ENCODE results near the gene UCHL5. TPM values are rescaled to one million over a fixed set of nuclear protein-coding genes. Genes with fewer than 3 reads are reported as not detected.
"Not testable (repeated sequence)": the region's sequence is repeated elsewhere in the genome, so short reads cannot be mapped to it uniquely, and the experiment has no call there.

Gene UCHL5
- total RNA-seq, 2 donors from 2014 or later, result 45.4 to 51.7 TPM

DNA sequence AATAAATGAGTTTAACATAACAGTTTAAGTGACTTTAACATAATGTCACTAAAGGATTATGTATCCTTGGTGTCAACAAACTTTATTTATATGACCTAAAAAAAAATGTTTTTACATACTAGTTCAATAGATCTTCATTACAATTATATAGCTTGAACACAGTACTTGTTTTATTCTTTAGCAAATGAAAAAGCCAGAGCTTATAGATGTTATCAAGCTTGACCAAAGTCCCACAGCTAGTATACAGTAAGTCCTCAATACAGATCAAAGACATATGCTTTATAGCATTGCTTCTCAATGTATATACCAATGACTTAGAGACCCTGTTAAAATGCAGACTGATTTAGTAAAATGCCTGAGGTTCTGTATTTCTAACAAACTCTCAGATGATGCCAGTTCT is 42.4 kb downstream of the UCHL5 start:
- DNase-seq, result no peak
- H3K4me1 Mint-ChIP-seq (ENCODE audit: low read depth), result no peaks in the 10 kb centered on the region
- no peaks in the 10 kb centered on the region for H3K9me3 Mint-ChIP-seq
- H3K4me3 Mint-ChIP-seq, result no peak overlapping the region
- no peak for ATAC-seq (replicated peaks in 1 of 2)
- H3K36me3 Mint-ChIP-seq (ENCODE audit: insufficient read depth in 2 of 2), result no peaks in the 10 kb centered on the region
- no peak overlapping the region for H3K27ac Mint-ChIP-seq
- H3K27me3 Mint-ChIP-seq (ENCODE audit: low read depth), result no peaks in the 10 kb centered on the region

DNA sequence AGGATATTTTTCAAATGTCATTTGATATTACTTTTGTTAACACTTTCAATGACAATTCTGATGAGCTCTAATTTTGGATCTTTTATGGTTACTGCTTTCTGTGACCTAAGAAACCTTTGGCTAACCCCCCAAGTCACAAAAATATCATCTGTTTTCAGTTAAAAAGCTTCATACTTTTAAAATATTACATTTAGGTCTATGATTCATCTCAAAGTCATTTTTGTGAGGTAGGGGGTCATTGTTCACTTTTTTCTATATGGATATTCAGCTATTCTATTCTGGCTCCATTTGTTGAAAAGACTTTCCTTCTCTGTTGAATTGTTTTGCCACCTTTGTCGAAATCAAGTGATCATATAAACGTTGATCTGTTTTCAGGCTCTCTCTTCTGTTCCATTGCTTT is 44.8 kb downstream of the UCHL5 start:
- no peaks in the 10 kb centered on the region for H3K4me1 Mint-ChIP-seq (ENCODE audit: low read depth)
- H3K27me3 Mint-ChIP-seq (ENCODE audit: low read depth), result no peaks in the 10 kb centered on the region
- ATAC-seq (replicated peaks in 1 of 2) (no peak), DNase-seq (no peak)
- no peaks in the 10 kb centered on the region for H3K9me3 Mint-ChIP-seq
- no peak overlapping the region for H3K27ac Mint-ChIP-seq
- H3K36me3 Mint-ChIP-seq (ENCODE audit: insufficient read depth in 2 of 2), result no peaks in the 10 kb centered on the region
- H3K4me3 Mint-ChIP-seq, result no peak overlapping the region

DNA sequence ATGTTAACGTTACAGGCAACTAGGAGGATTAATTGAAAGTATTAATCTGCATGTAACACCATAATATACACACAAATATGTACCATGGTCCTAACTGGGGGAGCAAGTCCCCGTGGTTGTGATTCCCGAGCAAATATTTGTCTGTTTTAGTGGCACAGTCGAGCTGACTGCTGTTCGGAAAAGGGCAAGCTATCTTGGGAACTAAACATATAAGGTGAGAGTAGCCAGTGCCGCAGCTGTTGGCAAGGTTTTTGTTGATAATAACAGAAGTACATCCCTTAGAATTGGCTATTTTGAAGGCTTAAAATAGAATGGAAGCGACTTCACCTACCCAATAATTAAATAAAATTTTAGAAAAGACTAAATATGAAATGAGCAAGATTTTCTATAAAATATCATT is 45.5 kb downstream of the UCHL5 start:
- ATAC-seq (replicated peaks in 1 of 2) (no peak), DNase-seq (no peak)
- no peaks in the 10 kb centered on the region for H3K4me1 Mint-ChIP-seq (ENCODE audit: low read depth)
- no peak overlapping the region for H3K4me3 Mint-ChIP-seq
- H3K9me3 Mint-ChIP-seq, result no peaks in the 10 kb centered on the region
- H3K36me3 Mint-ChIP-seq (ENCODE audit: insufficient read depth in 2 of 2), result no peaks in the 10 kb centered on the region
- no peaks in the 10 kb centered on the region for H3K27me3 Mint-ChIP-seq (ENCODE audit: low read depth)
- H3K27ac Mint-ChIP-seq, result no peak overlapping the region

DNA sequence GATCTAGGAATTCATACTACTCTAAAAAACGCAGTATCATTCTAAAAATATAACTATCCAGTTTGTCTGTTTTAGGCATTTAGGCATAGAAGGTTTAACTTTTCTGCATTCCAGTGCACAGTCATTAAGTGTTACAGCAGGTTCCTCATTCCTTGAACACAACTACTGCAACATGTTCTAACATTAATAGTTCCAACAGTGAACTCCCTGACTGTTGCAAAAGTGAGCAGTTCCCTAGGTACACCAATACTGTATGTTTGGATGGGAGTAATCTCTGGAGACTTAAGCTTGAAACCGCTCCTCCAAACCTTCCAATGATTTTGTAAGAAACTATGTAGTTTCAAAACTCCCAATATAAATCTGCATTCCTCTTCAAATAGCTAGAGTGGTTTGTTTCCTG is 46.2 kb downstream of the UCHL5 start:
- ATAC-seq (replicated peaks in 1 of 2) (no peak), DNase-seq (no peak)
- H3K36me3 Mint-ChIP-seq (ENCODE audit: insufficient read depth in 2 of 2), result no peaks in the 10 kb centered on the region
- no peaks in the 10 kb centered on the region for H3K4me1 Mint-ChIP-seq (ENCODE audit: low read depth)
- no peaks in the 10 kb centered on the region for H3K9me3 Mint-ChIP-seq
- no peaks in the 10 kb centered on the region for H3K27me3 Mint-ChIP-seq (ENCODE audit: low read depth)
- no peak overlapping the region for H3K27ac Mint-ChIP-seq
- H3K4me3 Mint-ChIP-seq, result no peak overlapping the region

DNA sequence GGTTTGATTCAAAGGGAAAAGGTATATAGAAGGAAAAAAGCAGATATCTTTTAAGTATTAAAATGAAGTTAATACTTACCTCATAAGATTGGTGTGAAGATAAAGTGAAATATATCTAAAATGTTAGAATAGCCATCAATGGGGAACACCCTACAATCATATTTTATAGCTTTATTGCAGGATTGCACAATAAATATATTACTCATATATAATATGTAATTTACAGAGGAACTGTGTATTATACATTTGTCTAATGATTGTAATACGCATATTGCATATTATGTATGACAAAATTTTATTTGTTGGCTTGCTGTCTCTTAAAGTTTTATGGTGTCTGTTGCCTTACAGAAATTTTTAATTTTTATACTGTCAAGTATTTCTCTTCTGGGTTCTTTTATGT is 47.8 kb downstream of the UCHL5 start:
- H3K36me3 Mint-ChIP-seq (ENCODE audit: insufficient read depth in 2 of 2), result peaks cover 0 to 2% of the 10 kb centered on the region in 2 donors
- H3K4me3 Mint-ChIP-seq, result no peak overlapping the region
- ATAC-seq (replicated peaks in 1 of 2) (no peak), DNase-seq (no peak)
- H3K27ac Mint-ChIP-seq, result no peak overlapping the region
- no peaks in the 10 kb centered on the region for H3K27me3 Mint-ChIP-seq (ENCODE audit: low read depth)
- H3K9me3 Mint-ChIP-seq, result peaks cover 0 to 3% of the 10 kb centered on the region in 2 donors
- H3K4me1 Mint-ChIP-seq (ENCODE audit: low read depth), result no peaks in the 10 kb centered on the region

DNA sequence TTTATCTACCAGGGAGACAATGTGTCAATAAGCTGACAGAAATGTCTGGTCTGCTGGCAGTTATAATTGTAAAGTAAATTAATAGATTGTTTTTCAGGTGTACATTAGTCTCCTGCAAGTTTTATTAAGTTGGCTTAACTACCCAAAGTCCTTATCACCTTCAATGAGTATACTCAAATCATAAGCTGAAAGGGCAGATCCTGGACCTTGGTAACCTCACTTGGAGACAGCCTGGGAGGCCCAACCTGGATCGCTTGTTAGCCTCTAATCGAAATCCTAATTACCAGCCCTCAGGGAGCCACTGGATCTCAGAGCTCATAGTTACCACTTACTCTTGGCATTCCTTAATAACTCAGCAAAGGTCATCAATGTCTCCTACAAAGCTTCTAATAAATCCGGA is 49.7 kb downstream of the UCHL5 start:
- Mint-ChIP-seq H3K27me3 (ENCODE audit: low read depth) (no peaks in the 10 kb centered on the region), H3K27ac (no peak overlapping the region), H3K4me1 (ENCODE audit: low read depth) (peaks cover 7% of the 10 kb centered on the region), H3K9me3 (peaks cover 3 to 10% of the 10 kb centered on the region in 2 donors), H3K36me3 (ENCODE audit: insufficient read depth in 2 of 2) (peaks cover 4 to 10% of the 10 kb centered on the region in 2 donors), H3K4me3 (no peak overlapping the region)
- ATAC-seq (replicated peaks in 1 of 2) (no peak), DNase-seq (no peak)

DNA sequence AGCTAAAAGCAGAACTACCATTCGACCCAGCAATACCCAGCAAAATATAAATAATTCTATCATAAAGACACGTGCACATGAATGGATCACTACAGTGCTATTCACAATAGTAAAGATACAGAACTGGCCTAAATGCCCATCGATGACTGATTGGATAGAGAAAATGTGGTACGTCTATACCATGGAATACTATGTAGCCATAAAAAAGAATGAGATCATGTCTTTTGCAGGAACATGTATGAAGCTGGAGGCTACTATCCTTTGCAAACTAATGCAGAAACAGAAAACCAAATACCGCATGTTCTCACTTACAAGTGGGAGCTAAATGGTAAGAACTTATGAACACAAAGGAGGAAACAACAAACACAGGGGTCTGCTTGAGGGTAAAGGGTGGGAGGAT is 53.4 kb downstream of the UCHL5 start:
- peaks cover 3 to 10% of the 10 kb centered on the region in 2 donors for H3K9me3 Mint-ChIP-seq
- no peak overlapping the region for H3K4me3 Mint-ChIP-seq
- ATAC-seq (replicated peaks in 1 of 2) (no peak), DNase-seq (no peak)
- H3K4me1 Mint-ChIP-seq (ENCODE audit: low read depth), result peaks cover 14% of the 10 kb centered on the region
- no peaks in the 10 kb centered on the region for H3K27me3 Mint-ChIP-seq (ENCODE audit: low read depth)
- no peak overlapping the region for H3K27ac Mint-ChIP-seq
- H3K36me3 Mint-ChIP-seq (ENCODE audit: insufficient read depth in 2 of 2), result peaks cover 12 to 24% of the 10 kb centered on the region in 2 donors

DNA sequence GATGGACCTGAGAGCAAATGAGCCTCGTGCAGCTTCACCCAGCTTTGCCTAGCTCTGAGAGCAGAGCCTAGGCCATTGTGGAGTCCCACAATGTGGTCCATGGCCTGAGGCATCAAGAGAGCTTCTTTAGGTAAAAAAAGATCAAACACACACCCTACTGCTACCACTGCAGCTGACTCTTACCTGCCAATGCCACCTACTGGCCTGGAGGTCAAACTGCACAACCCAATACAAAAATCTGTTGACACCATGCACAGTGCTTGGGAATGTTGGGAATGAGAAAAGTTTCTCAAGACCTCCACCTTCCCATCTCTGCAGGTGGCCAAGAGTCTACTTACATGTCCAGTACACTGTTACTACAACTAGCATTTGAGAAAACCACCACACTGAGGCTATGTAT is 60.6 kb downstream of the UCHL5 start:
- Mint-ChIP-seq H3K27ac (no peak overlapping the region), H3K36me3 (ENCODE audit: insufficient read depth in 2 of 2) (peaks cover 20 to 27% of the 10 kb centered on the region in 2 donors), H3K4me1 (ENCODE audit: low read depth) (peaks cover 4% of the 10 kb centered on the region), H3K9me3 (peaks cover 2 to 3% of the 10 kb centered on the region in 2 donors), H3K4me3 (no peak overlapping the region), H3K27me3 (ENCODE audit: low read depth) (no peaks in the 10 kb centered on the region)
- peak in 1 of 2 donors; percentile 51 for ATAC-seq (replicated peaks in 1 of 2)
- no peak for DNase-seq

DNA sequence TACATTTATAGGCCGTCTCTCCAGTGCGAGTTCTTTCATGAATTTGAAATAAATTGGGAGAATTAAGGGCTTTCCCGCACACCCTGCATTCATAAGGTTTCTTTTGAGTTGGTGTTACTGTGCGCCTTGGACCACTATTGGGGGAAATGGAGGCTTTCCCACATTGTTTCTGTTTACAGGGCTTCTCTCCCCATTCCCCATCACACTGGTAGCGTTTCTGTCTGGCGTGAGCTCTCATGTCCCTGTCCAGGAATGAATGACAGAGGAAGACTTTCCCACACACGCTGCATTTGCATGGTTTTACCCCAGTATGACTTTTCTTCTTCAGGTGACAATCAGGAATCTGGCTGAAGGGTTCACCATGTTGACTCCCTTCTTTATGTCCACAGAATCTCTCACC is 65.0 kb downstream of the UCHL5 start:
- Mint-ChIP-seq H3K27me3 (ENCODE audit: low read depth) (no peaks in the 10 kb centered on the region), H3K4me1 (ENCODE audit: low read depth) (no peaks in the 10 kb centered on the region), H3K36me3 (ENCODE audit: insufficient read depth in 2 of 2) (peaks cover 6 to 14% of the 10 kb centered on the region in 2 donors), H3K9me3 (peaks cover 2 to 3% of the 10 kb centered on the region in 2 donors), H3K4me3 (no peak overlapping the region), H3K27ac (no peak overlapping the region)
- ATAC-seq (replicated peaks in 1 of 2), result no peak
- DNase-seq, result no peak

DNA sequence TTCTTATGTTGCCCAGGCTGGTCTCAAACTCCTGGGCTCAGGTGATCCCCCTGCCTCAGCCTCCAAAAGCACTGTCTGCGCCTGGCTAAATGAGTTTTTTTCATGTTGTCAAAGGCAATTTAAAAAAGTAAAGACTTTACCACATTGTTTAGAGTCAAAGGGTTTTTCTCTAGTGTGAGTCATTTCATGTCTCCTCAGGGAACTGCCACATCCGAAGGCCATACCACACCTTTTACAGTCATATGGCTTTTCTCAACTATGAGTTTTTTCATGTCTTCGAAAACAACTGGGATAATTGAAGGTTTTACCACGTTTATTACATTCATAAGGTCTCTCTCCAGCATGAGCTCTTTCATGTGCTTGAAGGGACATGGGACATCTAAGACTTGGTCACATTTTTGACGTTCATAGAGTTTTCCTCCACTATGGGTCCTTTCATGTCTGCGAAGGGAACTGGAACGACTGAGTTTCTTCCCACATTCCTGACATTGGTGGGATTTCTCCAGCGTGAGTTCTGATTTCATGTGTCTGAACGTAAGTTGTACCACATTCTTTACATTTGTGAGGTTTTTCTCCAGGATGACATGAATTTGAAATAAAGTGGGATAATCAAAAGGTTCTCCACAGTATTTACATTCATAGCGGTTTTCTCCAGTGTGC is 65.6 kb downstream of the UCHL5 start:
- Mint-ChIP-seq H3K9me3 (peaks cover 2 to 3% of the 10 kb centered on the region in 2 donors), H3K27me3 (ENCODE audit: low read depth) (no peaks in the 10 kb centered on the region), H3K4me1 (ENCODE audit: low read depth) (no peaks in the 10 kb centered on the region), H3K4me3 (no peak overlapping the region), H3K36me3 (ENCODE audit: insufficient read depth in 2 of 2) (peaks cover 6 to 11% of the 10 kb centered on the region in 2 donors), H3K27ac (no peak overlapping the region)
- DNase-seq, result no peak
- peak; percentile 72 to 88 for ATAC-seq (replicated peaks in 1 of 2)

DNA sequence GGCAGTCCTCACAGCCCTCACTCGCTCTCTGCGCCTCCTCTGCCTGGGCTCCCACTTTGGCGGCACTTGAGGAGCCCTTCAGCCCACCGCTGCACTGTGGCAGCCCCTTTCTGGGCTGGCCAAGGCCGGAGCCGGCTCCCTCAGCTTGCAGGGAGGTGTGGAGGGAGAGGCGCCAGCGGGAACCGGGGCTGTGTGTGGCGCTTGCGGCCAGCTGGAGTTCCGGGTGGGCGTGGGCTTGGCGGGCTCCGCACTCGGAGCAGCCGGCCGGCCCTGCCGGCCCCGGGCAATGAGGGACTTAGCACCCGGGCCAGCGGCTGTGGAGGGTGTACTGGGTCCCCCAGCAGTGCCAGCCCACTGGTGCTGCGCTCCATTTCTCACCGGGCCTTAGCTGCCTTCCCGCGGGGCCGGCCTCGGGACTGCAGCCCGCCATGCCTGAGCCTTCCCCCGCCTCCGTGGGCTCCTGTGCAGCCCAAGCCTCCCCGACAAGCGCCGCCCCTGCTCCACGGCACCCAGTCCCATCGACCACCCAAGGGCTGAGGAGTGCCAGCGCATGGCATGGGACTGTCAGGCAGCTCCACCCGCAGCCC is 72.3 kb downstream of the UCHL5 start:
- DNase-seq; ATAC-seq (replicated peaks in 1 of 2); H3K27me3 Mint-ChIP-seq (ENCODE audit: low read depth); H3K9me3 Mint-ChIP-seq; H3K4me3 Mint-ChIP-seq; H3K27ac Mint-ChIP-seq; H3K36me3 Mint-ChIP-seq (ENCODE audit: insufficient read depth in 2 of 2): not testable (repeated sequence)
- peaks cover 39% of the 10 kb centered on the region for H3K4me1 Mint-ChIP-seq (ENCODE audit: low read depth)

DNA sequence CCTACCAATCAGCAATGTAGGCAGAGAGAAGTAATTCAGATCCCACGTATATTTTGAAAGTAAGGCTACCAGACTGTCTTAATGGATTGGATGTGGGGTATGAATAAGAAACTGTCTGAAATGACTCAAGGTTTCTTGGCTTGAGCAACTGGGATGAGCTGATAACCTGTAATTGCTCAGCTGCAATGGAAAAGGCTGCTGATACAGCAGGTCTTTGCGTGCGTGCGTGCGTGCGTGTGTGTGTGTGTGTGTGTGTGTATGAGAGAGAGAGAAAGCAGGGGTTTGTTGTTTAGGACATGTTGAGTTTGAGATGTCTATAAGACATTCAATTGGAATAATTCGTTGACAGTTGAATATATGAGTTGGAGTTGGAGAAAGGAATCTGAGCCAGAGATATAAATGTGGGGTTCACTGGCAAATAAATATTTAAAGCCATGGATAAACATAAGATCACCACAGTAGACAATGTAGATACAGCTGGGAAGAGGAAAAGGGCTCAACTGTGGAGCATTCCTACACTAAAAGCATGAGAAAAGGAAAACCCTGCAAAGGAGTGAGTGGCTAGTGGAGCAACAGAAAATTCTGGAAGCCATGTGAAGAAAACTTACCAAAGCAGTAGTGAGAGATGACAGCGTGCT is 72.9 kb downstream of the UCHL5 start:
- DNase-seq (peak; percentile 72 to 73), ATAC-seq (replicated peaks in 1 of 2) (peak; percentile 33 to 52)
- Mint-ChIP-seq H3K4me1 (ENCODE audit: low read depth) (peaks cover 39% of the 10 kb centered on the region), H3K36me3 (ENCODE audit: insufficient read depth in 2 of 2) (peaks cover 4 to 5% of the 10 kb centered on the region in 2 donors), H3K4me3 (peak overlapping the region; percentile 0 to 55), H3K9me3 (no peaks in the 10 kb centered on the region), H3K27ac (peak overlapping the region; percentile 92), H3K27me3 (ENCODE audit: low read depth) (no peaks in the 10 kb centered on the region)

DNA sequence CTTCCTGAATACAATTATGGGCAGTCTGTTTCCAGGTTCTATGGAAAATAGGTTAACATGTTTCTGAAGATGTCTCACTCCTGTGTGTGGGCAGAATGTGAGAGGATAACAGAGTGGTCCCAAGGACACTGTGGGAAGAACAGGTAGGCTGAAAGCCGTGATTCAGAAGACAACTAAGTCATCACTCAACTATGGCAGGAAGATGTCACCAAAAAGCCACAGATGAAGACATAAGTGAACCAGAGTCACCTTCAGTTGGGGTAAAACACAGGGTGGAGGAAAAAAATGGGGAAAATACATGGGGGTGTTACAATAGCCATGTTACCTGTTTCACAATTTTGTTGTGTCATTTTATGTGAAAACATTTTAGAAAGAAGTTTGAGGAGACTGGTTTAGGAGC is 75.1 kb downstream of the UCHL5 start:
- peaks cover 39% of the 10 kb centered on the region for H3K4me1 Mint-ChIP-seq (ENCODE audit: low read depth)
- peak; percentile 78 to 83 for ATAC-seq (replicated peaks in 1 of 2)
- H3K36me3 Mint-ChIP-seq (ENCODE audit: insufficient read depth in 2 of 2), result peaks cover 4 to 7% of the 10 kb centered on the region in 2 donors
- no peaks in the 10 kb centered on the region for H3K9me3 Mint-ChIP-seq
- peak overlapping the region; percentile 88 for H3K27ac Mint-ChIP-seq
- H3K27me3 Mint-ChIP-seq (ENCODE audit: low read depth), result no peaks in the 10 kb centered on the region
- peak; percentile 42 to 48 for DNase-seq
- H3K4me3 Mint-ChIP-seq, result peak overlapping the region; percentile 51 to 68
